Measurements from ENCODE around the gene PTPN11.
A peak's percentile ranks its signal among the peaks of the same experiment; 100 is the strongest.

PTPN11 gene

DNA sequence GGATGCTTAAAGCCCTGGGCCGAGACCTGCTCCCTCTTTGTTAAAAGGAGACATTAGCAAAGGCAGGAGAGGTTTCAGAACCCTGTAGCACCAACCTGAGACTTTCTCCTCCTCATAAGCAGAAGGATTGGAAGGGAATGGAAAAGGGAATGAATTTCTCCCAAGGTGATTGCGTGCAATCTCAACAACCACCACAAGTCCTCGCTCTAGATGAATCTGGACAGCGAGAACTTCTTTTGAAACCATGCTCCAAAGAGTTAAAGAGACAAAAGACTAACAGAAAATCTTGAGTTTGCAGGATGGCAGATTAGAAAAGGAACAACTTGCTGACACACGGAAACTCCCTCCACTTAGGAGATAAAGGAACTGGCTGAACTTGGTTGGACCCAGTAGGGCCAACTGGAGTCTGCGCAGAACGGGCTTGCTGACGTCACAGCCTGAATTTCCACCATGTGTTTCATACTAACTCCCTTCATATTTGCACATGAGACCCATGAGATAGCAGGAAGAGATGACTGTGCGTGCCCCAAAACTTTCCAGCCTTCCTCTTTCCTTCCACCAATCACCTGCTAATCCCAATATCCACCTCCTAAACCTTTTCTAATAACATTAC is 137.0 kb downstream of the PTPN11 start:
- no peak for DNase-seq

DNA sequence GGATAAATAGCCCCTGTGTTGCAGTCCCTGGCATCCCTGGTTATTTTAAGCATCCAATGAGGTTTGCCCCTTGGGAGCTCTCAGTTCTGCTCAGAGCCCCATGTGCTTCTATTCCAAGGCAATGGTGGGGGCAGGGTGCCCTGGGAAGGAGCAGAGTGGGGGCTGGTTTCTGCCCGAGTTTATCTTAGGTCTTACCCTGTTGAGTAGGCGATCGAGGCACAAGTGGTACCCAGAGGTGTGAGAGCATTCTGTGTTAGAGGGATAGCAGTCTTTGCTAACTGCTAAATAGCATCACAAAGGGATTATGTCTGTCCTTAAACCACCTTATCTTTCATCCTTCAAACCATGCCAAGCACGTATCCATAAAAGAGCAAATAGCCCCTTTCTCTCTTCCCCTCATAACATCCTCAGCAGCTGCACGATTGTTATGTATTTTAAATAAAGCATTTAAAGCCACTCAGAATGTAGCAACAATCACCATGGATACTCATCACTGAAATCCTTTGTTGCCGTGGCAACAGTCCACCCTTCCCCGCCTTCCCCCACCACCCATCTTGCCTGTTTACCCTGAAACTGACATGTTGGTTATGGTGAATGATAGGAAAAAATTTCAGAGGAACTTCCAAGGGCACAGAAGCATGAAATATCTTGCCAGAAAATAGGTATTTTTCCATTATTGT is 139.3 kb downstream of the PTPN11 start:
- peak; percentile 40 for DNase-seq

Data from COR-L47 (cell line).